GM23338 (cell line): Measurements from ENCODE around the gene TATDN3. TPM values are rescaled to one million over a fixed set of nuclear protein-coding genes. Genes with fewer than 3 reads are reported as not detected.

Experiments
- ATAC-seq: fragments of 200-7000 bp; cut with Tn5 transposase; 3 replicates; pipeline ENCODE4 v1.9.1; 2020
- DNase-seq: peaks from one replicate; pipeline ENCODE4 v3.0.0-alpha.2; 2015; ENCODE audit warnings: low spot score
- H2AFZ ChIP-seq: fragments of 200-600 bp; sonication (generic); 2 replicates; pipeline ENCODE4 v1.8.0; 2016; ENCODE audit warnings: antibody characterized with exemption, mild to moderate bottlenecking, moderate library complexity
- H3F3A ChIP-seq: fragments of 200-600 bp; sonication (generic); replicated peaks from 2 replicates; pipeline ENCODE4 v1.8.0; 2017; ENCODE audit warnings: antibody characterized with exemption, mixed run types, low read depth
- H3K27ac ChIP-seq: fragments of 200-600 bp; sonication (generic); 2 replicates; pipeline ENCODE4 v1.6.1; 2016; ENCODE audit warnings: low read depth
- H3K27me3 ChIP-seq: fragments of 200-600 bp; sonication (generic); 2 replicates; pipeline ENCODE4 v1.8.0; 2016; ENCODE audit warnings: mild to moderate bottlenecking, mixed run types, moderate library complexity; ENCODE audit not compliant: insufficient read depth
- H3K36me3 ChIP-seq: fragments of 200-600 bp; sonication (generic); 2 replicates; pipeline ENCODE4 v1.8.0; 2016; ENCODE audit warnings: mild to moderate bottlenecking; ENCODE audit not compliant: insufficient read depth
- H3K4me1 ChIP-seq: fragments of 200-600 bp; sonication (generic); 2 replicates; pipeline ENCODE4 v1.8.0; 2016; ENCODE audit warnings: mild to moderate bottlenecking, moderate library complexity; ENCODE audit not compliant: insufficient read depth
- H3K4me2 ChIP-seq: fragments of 200-600 bp; sonication (generic); 2 replicates; pipeline ENCODE4 v1.7.1; 2017; ENCODE audit warnings: mixed run types
- H3K4me3 ChIP-seq: fragments of 200-600 bp; sonication (generic); 2 replicates; pipeline ENCODE4 v1.6.1; 2016; ENCODE audit warnings: mixed run types
- H3K79me2 ChIP-seq: fragments of 200-600 bp; sonication (generic); replicated peaks from 2 replicates; pipeline ENCODE4 v1.8.0; 2017; ENCODE audit warnings: mild to moderate bottlenecking; ENCODE audit not compliant: insufficient read depth
- H3K9me2 ChIP-seq: fragments of 200-600 bp; sonication (generic); 2 replicates; pipeline ENCODE4 v1.8.0; 2017; ENCODE audit not compliant: insufficient read depth
- H4K20me1 ChIP-seq: fragments of 200-600 bp; sonication (generic); replicated peaks from 2 replicates; pipeline ENCODE4 v1.8.0; 2017; ENCODE audit warnings: mild to moderate bottlenecking; ENCODE audit not compliant: insufficient read depth
- H3K27ac Mint-ChIP-seq: 2 replicates; pipeline ENCODE4 v1.8.0; 2020; ENCODE audit warnings: inconsistent platforms, mild to moderate bottlenecking, moderate library complexity, mixed read lengths
- H3K27me3 Mint-ChIP-seq: 3 replicates; pipeline ENCODE4 v1.8.0; 2022; ENCODE audit warnings: low read depth, mild to moderate bottlenecking, moderate library complexity, mixed read lengths, inconsistent platforms; ENCODE audit not compliant: insufficient read depth, poor library complexity
- H3K36me3 Mint-ChIP-seq: 3 replicates; pipeline ENCODE4 v1.8.0; 2021; ENCODE audit warnings: low read depth, mild to moderate bottlenecking, inconsistent platforms, moderate library complexity, mixed read lengths
- H3K4me1 Mint-ChIP-seq: 3 replicates; pipeline ENCODE4 v1.8.0; 2020; ENCODE audit warnings: mild to moderate bottlenecking, inconsistent platforms, mixed read lengths
- H3K4me3 Mint-ChIP-seq: 3 replicates; pipeline ENCODE4 v1.8.0; 2021; ENCODE audit warnings: moderate library complexity, mild to moderate bottlenecking, inconsistent platforms, mixed read lengths
- H3K9me3 Mint-ChIP-seq: 3 replicates; pipeline ENCODE4 v1.8.0; 2020; ENCODE audit warnings: moderate library complexity, mild to moderate bottlenecking, inconsistent platforms, mixed read lengths
- CREB1 ChIP-seq: fragments of 250-450 bp; sonication (Bioruptor Pico); IDR thresholded peaks from 2 replicates; pipeline ENCODE4 v1.5.0; 2020; ENCODE audit warnings: low read depth, mild to moderate bottlenecking, moderate library complexity
- EZH2phosphoT487 ChIP-seq: fragments of 200-600 bp; sonication (generic); IDR thresholded peaks from one replicate; pipeline ENCODE4 v1.8.1; 2018; ENCODE audit warnings: antibody characterized with exemption; ENCODE audit not compliant: unreplicated experiment
- NANOG ChIP-seq: IDR thresholded peaks from 2 replicates; pipeline ENCODE4 v1.6.1; 2016; ENCODE audit warnings: antibody characterized with exemption, borderline replicate concordance
- POLR2AphosphoS5 ChIP-seq: IDR thresholded peaks from 2 replicates; pipeline ENCODE4 v1.6.1; 2016; ENCODE audit warnings: antibody characterized with exemption, low read depth
- ZNF114 ChIP-seq: fragments of 250-450 bp; sonication (Bioruptor Pico); IDR thresholded peaks from 2 replicates; pipeline ENCODE4 v1.5.0; 2020; ENCODE audit warnings: mild to moderate bottlenecking, moderate library complexity
- ZNF331 ChIP-seq: fragments of 250-450 bp; sonication (Bioruptor Pico); IDR thresholded peaks from 2 replicates; pipeline ENCODE4 v1.5.0; 2020; ENCODE audit warnings: low read depth, mild to moderate bottlenecking, moderate library complexity
- polyA plus RNA-seq: library from polyadenylated mRNA; unstranded; fragments of >200 nt; fragmentation: Nextera tagmentation; extraction: Ambion mirVana; gene quantifications from 2 replicates; pipeline ENCODE4 v1.2.1, GENCODE V29; 2016
- total RNA-seq: library from RNA; depleted of rRNA; stranded (reverse); fragments of >200 nt; shearing (Covaris generic); gene quantifications from 2 replicates; pipeline ENCODE4 v1.2.3, GENCODE V29; 2014
- TF ChIP-seq, protein P1 (sequence below): IDR thresholded peaks from 2 replicates; pipeline ENCODE4 v1.6.1; 2016; ENCODE audit warnings: antibody characterized with exemption

The TATDN3 gene
- total and polyA plus RNA-seq, 2 experiments from 2014 or later: 10.9 to 24.2 TPM

DNA sequence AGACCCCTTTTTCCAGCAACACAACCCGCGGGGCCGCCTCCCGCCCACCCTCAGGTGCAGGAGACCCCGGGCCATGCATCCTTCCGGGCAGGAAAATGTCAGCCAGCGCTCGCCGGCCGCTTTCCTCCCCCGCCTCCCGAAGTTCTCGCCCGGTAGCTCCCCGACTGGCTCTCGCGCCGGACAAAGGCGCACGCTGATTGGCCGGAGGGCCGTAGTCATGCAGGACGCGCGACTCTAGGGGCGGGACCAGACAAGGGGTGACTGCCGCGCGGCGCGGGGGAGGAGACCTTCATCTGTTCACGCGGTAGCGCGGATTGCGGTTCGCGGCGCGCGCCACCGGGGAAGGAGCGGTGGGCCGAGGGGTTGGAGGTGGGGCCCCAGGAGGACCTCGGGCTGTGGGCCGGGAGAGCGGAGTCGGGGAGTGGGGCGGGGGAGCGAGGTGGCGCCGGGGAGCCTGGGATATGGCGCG is 66.3 kb downstream of the TATDN3 start, which contains the start of gene FLVCR1:
TSS of gene FLVCR1 (plus strand) at position 284 of the 469 bp plus-strand sequence. CDS start at position 462, 178 bp downstream.
- Histone ChIP-seq H3K4me3 (peak within 1 kb of the TSS; percentile 86), H3K27ac (peak within 1 kb of the TSS; percentile 76), H3K36me3 (peaks cover 20% of the 10 kb centered on the region), H3K4me1 (peaks cover 38% of the 10 kb centered on the region), H3K9me2 (no peaks in the 10 kb centered on the region; the same call in 1 of the 2 replicates), H2AFZ (no peak within 1 kb of the TSS), H4K20me1 (peaks cover 44% of the 10 kb centered on the region), H3K4me2 (peak within 1 kb of the TSS; percentile 92), H3K27me3 (no peaks in the 10 kb centered on the region), H3F3A (peaks cover 23% of the 10 kb centered on the region; the same call in 1 of the 2 replicates), H3K79me2 (peaks cover 100% of the 10 kb centered on the region)
- DNase-seq: peak; percentile 99
- peaks cover 30% of the 10 kb centered on the region for H3K4me1 Mint-ChIP-seq
- peaks cover 5% of the 10 kb centered on the region for H3K9me3 Mint-ChIP-seq
- H3K4me3 Mint-ChIP-seq: no peak within 1 kb of the TSS; the same call in 2 of the 3 replicates
- peaks cover 16% of the 10 kb centered on the region for H3K27me3 Mint-ChIP-seq
- TF ChIP-seq ZNF331: no peak
- no peak for TF ChIP-seq NANOG
- no peak for TF ChIP-seq ZNF114 (CRISPR knock-in tag)
- TF ChIP-seq, protein P1, sequence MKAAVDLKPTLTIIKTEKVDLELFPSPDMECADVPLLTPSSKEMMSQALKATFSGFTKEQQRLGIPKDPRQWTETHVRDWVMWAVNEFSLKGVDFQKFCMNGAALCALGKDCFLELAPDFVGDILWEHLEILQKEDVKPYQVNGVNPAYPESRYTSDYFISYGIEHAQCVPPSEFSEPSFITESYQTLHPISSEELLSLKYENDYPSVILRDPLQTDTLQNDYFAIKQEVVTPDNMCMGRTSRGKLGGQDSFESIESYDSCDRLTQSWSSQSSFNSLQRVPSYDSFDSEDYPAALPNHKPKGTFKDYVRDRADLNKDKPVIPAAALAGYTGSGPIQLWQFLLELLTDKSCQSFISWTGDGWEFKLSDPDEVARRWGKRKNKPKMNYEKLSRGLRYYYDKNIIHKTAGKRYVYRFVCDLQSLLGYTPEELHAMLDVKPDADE: peak; percentile 53; the same call in 1 of the 2 replicates
- no peak for TF ChIP-seq EZH2phosphoT487
- TF ChIP-seq POLR2AphosphoS5: peak; percentile 98
- TF ChIP-seq CREB1 (CRISPR knock-in tag): peak; percentile 80
- ATAC-seq: peak; percentile 92
- H3K36me3 Mint-ChIP-seq: peaks cover 18% of the 10 kb centered on the region
- H3K27ac Mint-ChIP-seq: peak within 1 kb of the TSS; percentile 93

DNA sequence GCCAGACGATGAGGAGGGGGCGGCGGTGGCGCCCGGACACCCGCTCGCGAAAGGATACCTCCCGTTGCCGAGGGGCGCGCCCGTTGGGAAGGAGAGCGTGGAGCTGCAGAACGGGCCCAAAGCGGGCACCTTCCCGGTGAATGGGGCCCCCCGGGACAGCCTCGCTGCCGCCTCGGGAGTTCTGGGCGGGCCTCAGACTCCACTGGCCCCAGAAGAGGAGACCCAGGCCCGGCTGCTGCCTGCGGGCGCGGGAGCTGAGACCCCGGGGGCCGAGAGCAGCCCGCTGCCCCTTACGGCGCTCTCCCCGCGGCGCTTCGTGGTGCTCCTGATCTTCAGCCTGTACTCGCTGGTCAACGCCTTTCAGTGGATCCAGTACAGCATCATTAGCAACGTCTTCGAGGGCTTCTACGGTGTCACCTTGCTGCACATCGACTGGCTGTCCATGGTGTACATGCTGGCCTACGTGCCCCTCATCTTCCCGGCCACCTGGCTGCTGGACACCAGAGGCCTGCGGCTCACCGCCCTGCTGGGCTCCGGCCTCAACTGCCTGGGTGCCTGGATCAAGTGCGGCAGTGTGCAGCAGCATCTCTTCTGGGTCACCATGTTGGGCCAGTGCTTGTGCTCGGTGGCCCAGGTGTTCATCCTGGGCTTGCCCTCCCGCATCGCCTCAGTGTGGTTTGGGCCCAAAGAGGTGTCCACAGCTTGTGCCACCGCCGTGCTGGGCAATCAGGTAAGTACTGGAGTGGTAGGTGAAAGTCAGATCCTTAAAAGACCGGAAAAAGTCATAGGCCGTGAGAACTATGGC is 67.0 kb downstream of the TATDN3 start:
- Histone ChIP-seq H3K27ac (peak overlapping the region; percentile 11), H3F3A (peaks cover 19% of the 10 kb centered on the region; the same call in 1 of the 2 replicates), H3K4me2 (peak overlapping the region; percentile 92), H3K79me2 (peaks cover 100% of the 10 kb centered on the region), H3K4me3 (peak overlapping the region; percentile 86), H3K36me3 (peaks cover 24% of the 10 kb centered on the region), H4K20me1 (peaks cover 51% of the 10 kb centered on the region), H2AFZ (no peak overlapping the region), H3K4me1 (peaks cover 38% of the 10 kb centered on the region), H3K27me3 (no peaks in the 10 kb centered on the region), H3K9me2 (no peaks in the 10 kb centered on the region; the same call in 1 of the 2 replicates)
- ATAC-seq: peak; percentile 15
- Mint-ChIP-seq H3K9me3 (peaks cover 2% of the 10 kb centered on the region), H3K4me3 (no peak overlapping the region), H3K27ac (peak overlapping the region; percentile 93), H3K36me3 (peaks cover 12% of the 10 kb centered on the region), H3K4me1 (peaks cover 29% of the 10 kb centered on the region), H3K27me3 (peaks cover 16% of the 10 kb centered on the region)
- TF ChIP-seq ZNF331: no peak
- DNase-seq: peak; percentile 24
